Esophagus squamous epithelium (tissue), 5 donors: ENCODE measurements around the gene PEX1. TPM values are rescaled to one million over a fixed set of nuclear protein-coding genes. Genes with fewer than 3 reads are reported as not detected.
"Not testable (repeated sequence)": the region's sequence is repeated elsewhere in the genome, so short reads cannot be mapped to it uniquely, and the experiment has no call there.

Experiments used
- DNase-seq: peaks from one replicate; lab custom pipeline; 2025; lab: John Stamatoyannopoulos, UW
- H3K27ac ChIP-seq, 4 donors: fragments of 200-600 bp; sonication (generic); one replicate each; pipeline ENCODE4 v1.5.1; 2016 to 2019; ENCODE audit warnings: mild to moderate bottlenecking in 1 of 4
- H3K27me3 ChIP-seq, 4 donors: fragments of 200-600 bp; sonication (generic); 1 replicate in 3 of 4; 2 replicates in 1 of 4; pipeline versions ENCODE4 v1.5.1 to v1.6.0; 2017 to 2021; ENCODE audit warnings: antibody characterized with exemption in 1 of 4
- H3K36me3 ChIP-seq, 3 donors: fragments of 200-600 bp; sonication (generic); one replicate each; pipeline ENCODE4 v1.5.1; 2016 to 2019
- H3K4me1 ChIP-seq, 3 donors: fragments of 200-600 bp; sonication (generic); one replicate each; pipeline ENCODE4 v1.5.1; 2017 to 2019
- H3K4me3 ChIP-seq, 4 donors: fragments of 200-600 bp; sonication (generic); 1 replicate in 3 of 4; 2 replicates in 1 of 4; pipeline ENCODE4 v1.5.1; 2016 to 2019; ENCODE audit warnings: mild to moderate bottlenecking in 2 of 4, moderate library complexity in 1 of 4
- H3K9me3 ChIP-seq, 3 donors: fragments of 200-600 bp; sonication (generic); one replicate each; pipeline ENCODE4 v1.5.1; 2016 to 2019
- POLR2A ChIP-seq, 4 donors: fragments of 450-650 bp; IDR thresholded peaks; one replicate each; pipeline ENCODE4 v1.6.1; 2017; ENCODE audit warnings: antibody characterized with exemption in 4 of 4, mild to moderate bottlenecking in 4 of 4, moderate library complexity in 3 of 4
- WGBS, 2 donors: methylation state at CpG; one replicate each; pipeline ENCODE4 v1.1.5; 2018; 5-methylcytosine and 5-hydroxymethylcytosine counted together
- intact Hi-C: fragments of 100-400 bp; cut with DNase I; formaldehyde crosslinking; loops from one replicate; pipeline ENCODE4 v1.15.0; 2022
- total RNA-seq, 4 donors: library from RNA; depleted of rRNA; stranded (reverse); fragments of >200 nt; gene quantifications; one replicate each; pipeline ENCODE4 v1.1.0, GENCODE V29; 2016
- TF ChIP-seq, protein P1 (sequence below), 6 experiments: fragments of 450-650 bp in 4 of 6; fragments of 200-600 bp in 2 of 6; sonication (generic) in 2 of 6; IDR thresholded peaks; one replicate each; pipeline ENCODE4 v1.5.1; 2016 to 2019; ENCODE audit warnings: antibody characterized with exemption in 6 of 6, mild to moderate bottlenecking in 4 of 6, moderate library complexity in 4 of 6
- donor health status: DM: yes; HTN: yes; CAD: no.

PEX1 gene
- total RNA-seq, 4 donors from 2014 or later = 9.3 to 25.0 (median 13.2) TPM

DNA sequence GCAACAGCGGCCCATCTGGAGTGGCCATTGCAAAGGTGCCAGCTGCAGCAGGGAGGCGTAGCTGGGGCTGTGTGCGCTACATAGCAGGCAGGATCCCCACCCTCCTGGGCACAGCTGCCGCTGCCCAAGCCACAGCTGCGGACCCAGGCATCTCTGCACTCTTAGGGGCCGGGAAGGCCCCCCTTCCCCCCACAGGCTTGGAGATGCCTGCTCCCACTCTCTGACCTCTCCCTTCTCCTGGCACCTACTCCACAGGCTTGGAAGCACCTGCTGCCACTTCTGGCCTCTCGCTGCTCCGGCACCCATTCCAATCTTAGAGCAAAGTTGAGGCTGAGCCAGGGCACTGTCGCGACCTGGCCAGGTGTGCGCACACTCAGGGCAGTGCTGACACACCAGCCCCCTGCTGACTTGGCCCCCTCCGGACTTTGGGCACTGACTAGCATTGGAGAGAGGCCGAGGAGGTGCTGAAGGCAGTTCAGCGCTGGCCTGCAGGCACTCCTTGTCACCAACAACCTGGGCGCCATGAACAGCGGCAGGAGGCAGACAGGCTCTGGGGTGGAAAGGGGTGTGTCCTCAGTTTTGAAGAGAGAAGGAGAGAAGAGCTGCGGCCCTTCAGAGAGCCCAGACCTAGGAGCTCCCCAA, 18.7 kb upstream of the PEX1 start:
- WGBS, 2 donors = 97 to 98% methylated on average over 5 to 11 of the region's 17 CpGs

DNA sequence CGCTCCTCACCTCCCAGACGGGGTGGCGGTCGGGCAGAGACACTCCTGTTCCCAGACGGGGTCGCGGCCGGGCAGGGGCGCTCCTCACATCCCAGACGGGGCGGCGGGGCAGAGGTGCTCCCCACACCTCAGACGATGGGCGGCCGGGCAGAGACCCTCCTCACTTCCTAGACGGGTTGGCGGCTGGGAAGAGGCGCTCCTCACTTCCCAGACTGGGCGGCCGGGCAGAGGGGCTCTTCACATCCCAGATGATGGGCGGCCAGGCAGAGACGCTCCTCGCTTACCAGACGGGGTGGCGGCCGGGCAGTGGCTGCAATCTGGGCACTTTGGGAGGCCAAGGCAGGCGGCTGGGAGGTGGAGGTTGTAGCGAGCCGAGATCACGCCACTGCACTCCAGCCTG, 16.8 kb upstream of the PEX1 start:
- WGBS, 2 donors = 100% methylated on average over 1 of the region's 30 CpGs; no CpG with 5 or more reads in 1 of the 2 donors

More for the DNA sequence above, 18.7 kb upstream of the PEX1 start:
- H3K27ac ChIP-seq = no peak overlapping the region
- no peak overlapping the region for H3K4me3 ChIP-seq
- no peaks in the 10 kb centered on the region for H3K36me3 ChIP-seq
- no peaks in the 10 kb centered on the region for H3K9me3 ChIP-seq
- TF ChIP-seq, protein P1, sequence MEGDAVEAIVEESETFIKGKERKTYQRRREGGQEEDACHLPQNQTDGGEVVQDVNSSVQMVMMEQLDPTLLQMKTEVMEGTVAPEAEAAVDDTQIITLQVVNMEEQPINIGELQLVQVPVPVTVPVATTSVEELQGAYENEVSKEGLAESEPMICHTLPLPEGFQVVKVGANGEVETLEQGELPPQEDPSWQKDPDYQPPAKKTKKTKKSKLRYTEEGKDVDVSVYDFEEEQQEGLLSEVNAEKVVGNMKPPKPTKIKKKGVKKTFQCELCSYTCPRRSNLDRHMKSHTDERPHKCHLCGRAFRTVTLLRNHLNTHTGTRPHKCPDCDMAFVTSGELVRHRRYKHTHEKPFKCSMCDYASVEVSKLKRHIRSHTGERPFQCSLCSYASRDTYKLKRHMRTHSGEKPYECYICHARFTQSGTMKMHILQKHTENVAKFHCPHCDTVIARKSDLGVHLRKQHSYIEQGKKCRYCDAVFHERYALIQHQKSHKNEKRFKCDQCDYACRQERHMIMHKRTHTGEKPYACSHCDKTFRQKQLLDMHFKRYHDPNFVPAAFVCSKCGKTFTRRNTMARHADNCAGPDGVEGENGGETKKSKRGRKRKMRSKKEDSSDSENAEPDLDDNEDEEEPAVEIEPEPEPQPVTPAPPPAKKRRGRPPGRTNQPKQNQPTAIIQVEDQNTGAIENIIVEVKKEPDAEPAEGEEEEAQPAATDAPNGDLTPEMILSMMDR (IDR thresholded peaks at IDR 0.05) = no peak
- TF ChIP-seq POLR2A (IDR thresholded peaks at IDR 0.05) = no peak
- H3K4me1 ChIP-seq = no peaks in the 10 kb centered on the region
- intact Hi-C loops = no loop called here
- H3K27me3 ChIP-seq = no peaks in the 10 kb centered on the region
- no peak for DNase-seq

DNA sequence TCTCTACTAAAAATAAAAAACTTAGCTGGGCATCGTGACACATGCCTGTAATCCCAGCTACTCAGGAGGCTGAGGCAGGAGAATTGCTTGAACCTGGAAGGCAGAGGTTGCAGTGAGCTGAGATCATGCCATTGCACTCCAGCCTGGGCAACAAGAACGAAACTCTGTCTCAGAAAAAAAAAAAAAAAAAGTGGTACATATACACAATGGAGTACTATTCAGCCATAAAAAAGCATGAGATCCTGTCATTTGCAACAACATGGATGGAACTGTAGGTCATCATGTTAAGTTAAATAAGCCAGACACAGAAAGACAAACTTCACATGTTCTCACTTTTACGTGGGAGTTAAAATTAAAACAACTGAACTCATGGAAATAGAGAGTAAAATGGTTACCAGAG, 15.2 kb upstream of the PEX1 start:
- WGBS, 2 donors = 90 to 93% methylated on average over 3 of the region's 3 CpGs
- intact Hi-C loops, H3K27me3 ChIP-seq, H3K27ac ChIP-seq, H3K4me3 ChIP-seq, DNase-seq, H3K9me3 ChIP-seq, H3K4me1 ChIP-seq: not testable (repeated sequence)
- H3K36me3 ChIP-seq = peaks cover 0 to 12% (median 5%) of the 10 kb centered on the region in 3 donors

More for the DNA sequence above, 16.8 kb upstream of the PEX1 start:
- H3K27ac ChIP-seq, H3K9me3 ChIP-seq, DNase-seq, H3K36me3 ChIP-seq, H3K4me1 ChIP-seq, H3K4me3 ChIP-seq, intact Hi-C loops, H3K27me3 ChIP-seq: not testable (repeated sequence)

DNA sequence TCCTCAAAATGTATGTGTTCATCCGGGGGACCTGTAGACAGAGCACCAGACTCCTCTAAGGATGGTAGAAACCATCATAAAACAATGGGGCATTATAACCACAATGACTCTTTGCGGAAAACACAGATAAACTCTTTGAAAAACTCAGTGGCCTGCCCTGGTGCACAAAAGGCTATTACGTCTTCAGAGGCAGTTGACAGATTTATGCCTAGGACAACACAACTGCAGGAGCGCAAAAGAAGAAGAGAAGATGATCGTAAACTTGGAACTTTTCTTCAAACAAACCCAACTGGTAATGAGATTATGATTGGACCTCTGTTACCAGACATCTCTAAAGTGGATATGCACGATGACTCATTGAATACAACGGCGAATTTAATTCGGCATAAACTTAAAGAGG, 6.3 kb upstream of the PEX1 start:
- TF ChIP-seq POLR2A (IDR thresholded peaks at IDR 0.05) = no peak
- TF ChIP-seq, protein P1 (IDR thresholded peaks at IDR 0.05) = no peak
- Histone ChIP-seq H3K4me3 (no peak overlapping the region), H3K27me3 (no peaks in the 10 kb centered on the region), H3K4me1 (peaks cover 2 to 31% (median 4%) of the 10 kb centered on the region in 3 donors), H3K9me3 (no peaks in the 10 kb centered on the region), H3K27ac (no peak overlapping the region), H3K36me3 (peaks cover 7 to 100% (median 44%) of the 10 kb centered on the region in 3 donors)
- no peak for DNase-seq
- WGBS, 2 donors = 94% methylated on average over 9 of the region's 9 CpGs
- intact Hi-C loops = no loop called here

DNA sequence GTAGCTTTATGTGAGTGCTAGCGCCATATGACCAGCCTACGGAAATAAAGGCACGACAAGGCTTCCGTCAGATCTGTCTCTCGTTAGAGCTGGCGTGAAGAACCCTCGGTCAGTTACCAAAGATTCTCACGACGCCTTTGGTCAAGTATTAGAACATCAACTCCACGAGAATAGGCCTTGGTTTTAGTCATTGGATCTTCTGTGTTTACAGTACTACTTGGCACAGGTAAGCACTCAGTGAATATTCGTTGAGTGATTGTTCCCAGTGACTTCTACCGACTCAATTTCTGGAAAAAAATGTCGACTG, 591 bp upstream of the PEX1 start:
- 0 to 1% methylated on average over 13 of the region's 13 CpGs for WGBS, 2 donors
- intact Hi-C loops = no loop called here
- Histone ChIP-seq H3K9me3 (no peaks in the 10 kb centered on the region), H3K27ac (peak overlapping the region; percentile 89 to 96 (median 94)), H3K4me1 (peaks cover 13 to 45% (median 15%) of the 10 kb centered on the region in 3 donors), H3K4me3 (peak overlapping the region; percentile 81 to 93 (median 89)), H3K27me3 (no peaks in the 10 kb centered on the region), H3K36me3 (peaks cover 0 to 44% (median 22%) of the 10 kb centered on the region in 3 donors)
- TF ChIP-seq, protein P1 (IDR thresholded peaks at IDR 0.05) = no peak
- TF ChIP-seq POLR2A (IDR thresholded peaks at IDR 0.05) = no peak
- no peak for DNase-seq

DNA sequence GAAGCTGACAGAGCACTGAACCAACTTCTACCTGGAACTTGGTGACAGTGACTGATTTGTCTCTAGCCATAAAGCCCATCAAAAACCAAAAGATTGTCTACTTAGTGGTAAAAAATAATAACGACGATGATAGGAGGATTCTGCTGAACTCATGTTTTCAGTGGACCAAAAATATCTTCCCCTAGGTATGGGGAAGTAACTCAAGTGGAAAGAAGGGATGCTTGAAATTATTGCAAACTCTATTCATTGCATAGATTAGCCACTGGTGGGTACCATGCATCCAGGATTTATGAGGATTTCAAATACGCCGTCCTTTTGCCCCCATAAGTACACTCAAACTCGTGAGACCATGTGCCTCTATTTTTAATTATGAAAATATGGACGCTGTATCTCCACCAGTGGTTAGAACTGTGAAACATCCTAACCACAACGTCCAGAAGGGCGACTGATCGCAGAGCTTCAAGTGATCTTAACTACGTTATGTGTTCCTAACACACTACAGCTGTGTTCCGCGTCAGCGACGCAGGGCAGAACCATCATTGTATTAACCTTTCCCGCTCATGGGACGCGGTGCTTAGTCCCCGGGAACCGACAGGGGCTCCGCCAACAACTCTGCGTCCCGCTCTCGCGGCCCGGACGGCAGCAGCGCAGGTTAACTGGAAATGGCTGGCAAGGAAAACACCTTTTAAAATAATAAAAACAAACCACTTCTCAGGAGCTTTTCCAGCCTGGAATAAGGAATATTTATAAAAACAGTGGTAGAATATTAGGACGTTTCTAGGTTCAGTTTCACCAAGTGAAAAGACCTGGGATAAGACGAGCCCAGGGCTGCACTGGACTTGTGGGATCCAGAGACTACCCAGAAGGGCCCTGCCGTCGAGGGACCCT, 776 bp downstream of the PEX1 start:
- no peaks in the 10 kb centered on the region for H3K9me3 ChIP-seq
- H3K36me3 ChIP-seq = peaks cover 0 to 30% (median 9%) of the 10 kb centered on the region in 3 donors
- peak overlapping the region; percentile 84 to 96 (median 94) for H3K27ac ChIP-seq
- peak overlapping the region; percentile 81 to 93 (median 89) for H3K4me3 ChIP-seq
- peaks cover 13 to 46% (median 15%) of the 10 kb centered on the region in 3 donors for H3K4me1 ChIP-seq
- no peak for TF ChIP-seq POLR2A (IDR thresholded peaks at IDR 0.05)
- TF ChIP-seq, protein P1 (IDR thresholded peaks at IDR 0.05) = peak in 2 of 6 experiments; percentile 10 to 38
- intact Hi-C loops = no loop called here
- DNase-seq = no peak
- WGBS, 2 donors = 0 to 1% methylated on average over 10 to 31 of the region's 31 CpGs
- no peaks in the 10 kb centered on the region for H3K27me3 ChIP-seq
